Testis (tissue), 3 donors: ENCODE results near the gene DIAPH1. TPM values are rescaled to one million over a fixed set of nuclear protein-coding genes. Genes with fewer than 3 reads are reported as not detected.
A peak's percentile ranks its signal among the peaks of the same experiment; 100 is the strongest.

Experiments
- DNase-seq: peaks from one replicate; pipeline ENCODE4 v3.0.0-alpha.2; 2019
- H3K27ac ChIP-seq, 2 donors: fragments of 200-600 bp; sonication (generic); one replicate each; pipeline ENCODE4 v1.5.1; 2019
- H3K27me3 ChIP-seq: fragments of 200-600 bp; sonication (generic); one replicate; pipeline ENCODE4 v1.5.1; 2019
- H3K36me3 ChIP-seq: fragments of 200-600 bp; sonication (generic); one replicate; pipeline ENCODE4 v1.5.1; 2017; ENCODE audit warnings: low read depth; ENCODE audit errors: missing control alignments
- H3K4me1 ChIP-seq: fragments of 200-600 bp; sonication (generic); one replicate; pipeline ENCODE4 v1.5.1; 2019
- H3K4me3 ChIP-seq, 2 donors: fragments of 200-600 bp; sonication (generic); one replicate each; pipeline ENCODE4 v1.5.1; 2017 to 2019
- H3K9me3 ChIP-seq: fragments of 200-600 bp; sonication (generic); one replicate; pipeline ENCODE4 v1.5.1; 2017
- CTCF ChIP-seq, 3 experiments: fragments of 450-650 bp in 2 of 3; fragments of 200-600 bp in 1 of 3; sonication (generic) in 1 of 3; IDR thresholded peaks; one replicate each; pipeline ENCODE4 v1.5.1; 2016 to 2019; ENCODE audit warnings: antibody characterized with exemption in 3 of 3, mild to moderate bottlenecking in 2 of 3, moderate library complexity in 1 of 3
- POLR2A ChIP-seq: fragments of 450-650 bp; IDR thresholded peaks from one replicate; pipeline ENCODE4 v1.6.1; 2017; ENCODE audit warnings: antibody characterized with exemption, mild to moderate bottlenecking, moderate library complexity
- WGBS, 2 donors: methylation state at CpG; one replicate each; pipeline ENCODE4 v1.1.5; 2018; 5-methylcytosine and 5-hydroxymethylcytosine counted together
- intact Hi-C: fragments of 100-400 bp; cut with DNase I; formaldehyde crosslinking; loops from one replicate; pipeline ENCODE4 v1.15.1; 2023; ENCODE audit warnings: low total_unique reads
- polyA plus RNA-seq: library from polyadenylated mRNA; stranded (reverse); fragments of 350-450 nt; fragmentation: Illumina TruSeq; extraction: RNeasy Lipid Tissue Mini Kit (QIAGEN cat#74804); gene quantifications from one replicate; pipeline ENCODE4 v1.2.3, GENCODE V29; 2014; ENCODE audit warnings: low read depth, low replicate concordance; ENCODE audit not compliant: insufficient read depth
- total RNA-seq, 2 donors: library from RNA; depleted of rRNA; stranded (reverse); fragments of >200 nt; gene quantifications; one replicate each; pipeline ENCODE4 v1.2.3, GENCODE V29; 2016

The DIAPH1 gene
- total and polyA plus RNA-seq, 3 donors from 2014 or later: 53.7 to 77.5 (median 58.2) TPM

GRCh38 chr5:141527426-141527825 is 91.4 kb downstream of the DIAPH1 start:
- Histone ChIP-seq H3K4me1 (peaks cover 38% of the 10 kb centered on the region), H3K9me3 (no peaks in the 10 kb centered on the region), H3K36me3 (no peaks in the 10 kb centered on the region), H3K4me3 (no peak overlapping the region), H3K27me3 (no peaks in the 10 kb centered on the region), H3K27ac (no peak overlapping the region)
- no peak for TF ChIP-seq POLR2A
- TF ChIP-seq CTCF (IDR thresholded peaks at IDR 0.05): no peak
- WGBS, 2 donors: 26 to 43% methylated on average over 1 of the region's 1 CpG
- no peak for DNase-seq
- intact Hi-C loops: loop anchor here (10.0 kb wide), 1 partner anchor 103 kb away; the partner anchor contains the start of gene PCDHGA11

- intact Hi-C loops: loop anchor here (10.0 kb wide), 1 partner anchor 101 kb away; the partner anchor contains the start of gene PCDHGA11
- Histone ChIP-seq H3K36me3 (no peaks in the 10 kb centered on the region), H3K9me3 (no peaks in the 10 kb centered on the region), H3K27ac (peak overlapping the region in 1 of 2 donors; percentile 72), H3K4me3 (no peak overlapping the region), H3K4me1 (peaks cover 47% of the 10 kb centered on the region), H3K27me3 (no peaks in the 10 kb centered on the region)
- 71 to 78% methylated on average over 7 of the region's 7 CpGs for WGBS, 2 donors
- TF ChIP-seq CTCF (IDR thresholded peaks at IDR 0.05): no peak
- no peak for TF ChIP-seq POLR2A
- DNase-seq: no peak
Observed at GRCh38 chr5:141525653-141526052, 93.1 kb downstream of the DIAPH1 start.

GRCh38 chr5:141524604-141525597 is 93.9 kb downstream of the DIAPH1 start:
- TF ChIP-seq CTCF (IDR thresholded peaks at IDR 0.05): peak; percentile 99 to 100 (median 100)
- no peak for TF ChIP-seq POLR2A
- H3K9me3 ChIP-seq: no peaks in the 10 kb centered on the region
- H3K4me3 ChIP-seq: no peak overlapping the region
- H3K36me3 ChIP-seq: no peaks in the 10 kb centered on the region
- H3K27ac ChIP-seq: peak overlapping the region; percentile 47 to 72
- DNase-seq: peak; percentile 92
- H3K27me3 ChIP-seq: no peaks in the 10 kb centered on the region
- intact Hi-C loops: loop anchor here (10.0 kb wide), 1 partner anchor 100 kb away; the partner anchor contains the start of gene PCDHGA11
- peaks cover 48% of the 10 kb centered on the region for H3K4me1 ChIP-seq
- 36 to 40% methylated on average over 7 to 12 of the region's 12 CpGs for WGBS, 2 donors

GRCh38 chr5:141523991-141524390 is 94.8 kb downstream of the DIAPH1 start:
- Histone ChIP-seq H3K9me3 (no peaks in the 10 kb centered on the region), H3K36me3 (no peaks in the 10 kb centered on the region), H3K4me3 (no peak overlapping the region), H3K27ac (peak overlapping the region; percentile 47 to 72), H3K4me1 (peaks cover 41% of the 10 kb centered on the region), H3K27me3 (no peaks in the 10 kb centered on the region)
- TF ChIP-seq POLR2A (no peak), CTCF (IDR thresholded peaks at IDR 0.05) (no peak)
- intact Hi-C loops: loop anchor here (10.0 kb wide), 1 partner anchor 99 kb away; the partner anchor contains the start of gene PCDHGA11
- WGBS, 2 donors: 68 to 86% methylated on average over 8 of the region's 8 CpGs
- DNase-seq: no peak
